GM12878 (cell line): ENCODE data around the gene VEPH1. TPM values are rescaled to one million over a fixed set of nuclear protein-coding genes. Genes with fewer than 3 reads are reported as not detected.

Source experiments
- ATAC-seq: fragments of 200-7000 bp; cut with Tn5 transposase; 3 replicates; pipeline ENCODE4 v1.9.1; 2020; ENCODE audit warnings: mild to moderate bottlenecking, moderate library complexity
- BruUV-seq: library from RNA; stranded (reverse); fragments of 400-500 nt; replicated peaks from 2 replicates; lab custom pipeline; 2021; lab: Mats Ljungman, UMichigan
- CTCF ChIA-PET: fragments of 300-600 bp; sonication (Branson Sonifier 250); formaldehyde crosslinking; extraction: SDS; loops from one replicate; lab custom pipeline; 2021; ENCODE audit warnings: inconsistent platforms; lab: Yijun Ruan, JAX
- POLR2A ChIA-PET: fragments of 350-600 bp; formaldehyde crosslinking; extraction: SDS; loops from one replicate; lab custom pipeline; 2021; ENCODE audit warnings: inconsistent platforms; lab: Charles Lee
- RAD21 ChIA-PET: fragments of 300-600 bp; sonication (Branson Sonifier 250); formaldehyde crosslinking; loops from one replicate; lab custom pipeline; 2023; ENCODE audit warnings: antibody characterized with exemption; ENCODE audit not compliant: unreplicated experiment; lab: Charles Lee
- SMC1A ChIA-PET: fragments of 300-600 bp; sonication (Branson Sonifier 250); formaldehyde crosslinking; loops from one replicate; lab custom pipeline; 2023; ENCODE audit not compliant: unreplicated experiment, uncharacterized antibody; lab: Charles Lee
- DNase-seq: peaks from one replicate; pipeline ENCODE4 v3.0.0-alpha.2; 2011; ENCODE audit warnings: low read depth, low spot score
- FAIRE-seq: peaks from 3 replicates; lab custom pipeline; 2011; peaks lifted over from hg19 to GRCh38; lab: Jason Lieb, UNC
- H2AFZ ChIP-seq: 2 replicates; pipeline ENCODE4 v1.6.0; 2011; ENCODE audit warnings: low read depth, low read length, control low read depth; ENCODE audit not compliant: control insufficient read depth
- H3K27ac ChIP-seq: 2 replicates; pipeline ENCODE4 v1.5.1; 2011; ENCODE audit warnings: control low read depth; ENCODE audit not compliant: control insufficient read depth, insufficient read depth
- H3K27me3 ChIP-seq, 2 experiments: replicated peaks in 1 of 2; 2 replicates each; pipeline versions ENCODE4 v1.6.0 to v1.6.1; 2011; ENCODE audit warnings: low read length in 1 of 2; ENCODE audit not compliant: control insufficient read depth in 2 of 2, insufficient read depth in 2 of 2
- H3K36me3 ChIP-seq, 2 experiments: 2 replicates each; pipeline ENCODE4 v1.5.1; 2011; ENCODE audit warnings: low read length in 1 of 2; ENCODE audit not compliant: control insufficient read depth in 2 of 2, insufficient read depth in 2 of 2
- H3K4me1 ChIP-seq: 2 replicates; pipeline ENCODE4 v1.6.1; 2011; ENCODE audit warnings: mild to moderate bottlenecking, low read length, moderate library complexity, mixed read lengths; ENCODE audit not compliant: control insufficient read depth, insufficient read depth
- H3K4me2 ChIP-seq: 2 replicates; pipeline ENCODE4 v1.6.0; 2011; ENCODE audit warnings: control low read depth; ENCODE audit not compliant: control insufficient read depth, insufficient read depth
- H3K4me3 ChIP-seq: fragments of 200-600 bp; sonication (generic); 2 replicates; pipeline ENCODE4 v1.5.1; 2016
- H3K79me2 ChIP-seq: 2 replicates; pipeline ENCODE4 v1.6.0; 2011; ENCODE audit warnings: low read length; ENCODE audit not compliant: control insufficient read depth, insufficient read depth
- H3K9ac ChIP-seq: 2 replicates; pipeline ENCODE4 v1.8.0; 2011; ENCODE audit warnings: low read length, control low read depth, mixed read lengths; ENCODE audit not compliant: control insufficient read depth, insufficient read depth
- H3K9me3 ChIP-seq: replicated peaks from 3 replicates; pipeline ENCODE4 v1.5.1; 2011; ENCODE audit warnings: mild to moderate bottlenecking, low read length; ENCODE audit not compliant: control insufficient read depth, insufficient read depth
- H4K20me1 ChIP-seq: 2 replicates; pipeline ENCODE4 v1.6.0; 2011; ENCODE audit not compliant: control insufficient read depth, insufficient read depth
- BACH1 ChIP-seq: fragments of 450-650 bp; IDR thresholded peaks from 2 replicates; pipeline ENCODE4 v1.6.1; 2017; ENCODE audit warnings: mild to moderate bottlenecking, borderline replicate concordance
- BRCA1 ChIP-seq: IDR thresholded peaks from 2 replicates; pipeline ENCODE4 v1.6.1; 2011; ENCODE audit warnings: low read depth, low read length, improper control_type of control experiment
- CEBPZ ChIP-seq: fragments of 150-350 bp; IDR thresholded peaks from 2 replicates; pipeline ENCODE4 v1.6.1; 2016; ENCODE audit warnings: low read depth, low read length
- ETV6 ChIP-seq, 2 experiments: fragments of 450-650 bp in 1 of 2; IDR thresholded peaks in 1 of 2; conservative IDR thresholded peaks in 1 of 2; 2 replicates each; pipeline ENCODE4 v1.6.1; 2014; ENCODE audit warnings: antibody characterized with exemption in 1 of 2, borderline replicate concordance in 1 of 2, low read depth in 1 of 2, mild to moderate bottlenecking in 1 of 2, moderate library complexity in 1 of 2
- GATAD2B ChIP-seq: fragments of 450-650 bp; conservative IDR thresholded peaks from 2 replicates; pipeline ENCODE4 v1.6.1; 2017; ENCODE audit warnings: low read depth, mild to moderate bottlenecking, moderate library complexity
- HDAC6 ChIP-seq: fragments of 200-600 bp; sonication (generic); IDR thresholded peaks from one replicate; pipeline ENCODE4 v1.8.0; 2017; ENCODE audit warnings: antibody characterized with exemption; ENCODE audit not compliant: unreplicated experiment
- SMAD5 ChIP-seq: IDR thresholded peaks from 2 replicates; pipeline ENCODE4 v1.6.1; 2016; ENCODE audit warnings: antibody characterized with exemption, low read depth
- SPI1 ChIP-seq: IDR thresholded peaks from 2 replicates; pipeline ENCODE4 v1.6.1; 2011; ENCODE audit warnings: low read depth, mild to moderate bottlenecking, low read length, moderate library complexity, borderline replicate concordance; ENCODE audit not compliant: insufficient read depth
- ZBED1 ChIP-seq: IDR thresholded peaks from 2 replicates; pipeline ENCODE4 v1.6.1; 2016; ENCODE audit warnings: borderline replicate concordance
- WGBS: methylation state at CpG from one replicate; pipeline ENCODE4 v1.1.6; 2016; ENCODE audit warnings: low lambda C conversion rate; ENCODE audit not compliant: insufficient replicate concordance, insufficient coverage; ENCODE audit errors: missing lambda C conversion rate; 5-methylcytosine and 5-hydroxymethylcytosine counted together
- in situ Hi-C: fragments of 300-500 bp; cut with MboI; formaldehyde crosslinking; loops from 9 replicates; pipeline ENCODE4 v1.14.3; 2018; ENCODE audit warnings: mixed read lengths
- intact Hi-C: fragments of 100-400 bp; cut with micrococcal nuclease; formaldehyde crosslinking; loops from one replicate; pipeline ENCODE4 v1.14.2; 2022; ENCODE audit not compliant: unreplicated experiment
- polyA plus RNA-seq, 11 experiments: library from polyadenylated mRNA; depleted of rRNA in 4 of 11; unstranded in 6 of 11; stranded (reverse) in 5 of 11; fragments of >200 nt; fragmentation: Nextera tagmentation in 4 of 11; fragmentation: Illumina TruSeq in 1 of 11; extraction: Ambion mirVana in 4 of 11; extraction: Trizol in 1 of 11; gene quantifications; 1 replicate in 1 of 11; 2 replicates in 10 of 11; pipeline versions ENCODE4 v1.2.1 to v1.2.3, GENCODE V29; 2011 to 2016; ENCODE audit warnings: inconsistent platforms in 2 of 11, missing spikeins in 2 of 11, low read depth in 1 of 11
- total RNA-seq, 4 experiments: library from RNA; depleted of rRNA in 3 of 4; stranded (reverse); fragments of >200 nt in 3 of 4; fragmentation: Illumina TruSeq in 1 of 4; extraction: Trizol in 1 of 4; gene quantifications; 2 replicates each; pipeline versions ENCODE4 v1.2.1 to v1.2.3, GENCODE V29; 2013 to 2021
- TF ChIP-seq, protein P1 (sequence below): IDR thresholded peaks from 2 replicates; pipeline ENCODE4 v1.6.1; 2012; ENCODE audit warnings: low read depth, low read length, improper control_type of control experiment

VEPH1 gene
- total and polyA plus RNA-seq, 10 of the 15 experiments (the other 5 are each of a cell fraction or from before 2014, with no cell fraction given), result 0.04 to 0.26 (median 0.17) TPM; not detected in 7

DNA sequence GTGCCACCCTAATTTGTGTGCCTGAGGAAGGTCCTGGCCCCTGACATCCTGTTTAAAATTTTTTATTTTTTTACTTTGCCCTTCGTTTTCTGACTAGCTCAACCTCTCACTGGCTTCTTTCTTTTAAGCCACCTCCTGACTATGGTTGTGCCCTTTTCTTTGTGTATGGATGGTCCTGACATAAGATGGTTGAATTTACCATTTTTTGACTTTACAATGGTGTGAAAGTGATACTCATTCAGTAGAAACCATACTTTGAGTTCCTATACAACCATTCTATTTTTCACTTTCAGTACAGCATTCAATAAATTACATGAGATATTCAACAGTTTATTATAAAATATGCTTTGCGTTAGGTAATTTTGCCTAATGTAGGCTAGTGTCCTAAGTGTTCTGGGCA lies 140.9 kb downstream of the VEPH1 start:
- H3K27ac ChIP-seq, result no peak overlapping the region
- H2AFZ ChIP-seq, result no peak overlapping the region
- H3K4me2 ChIP-seq, result no peak overlapping the region
- intact Hi-C loops, result no loop called here
- ChIA-PET RAD21 (no interaction called here), CTCF (no interaction called here), POLR2A (no interaction called here), SMC1A (no interaction called here)
- WGBS, result 47% methylated on average over 2 of the region's 2 CpGs
- H3K4me3 ChIP-seq, result no peak overlapping the region
- no peaks in the 10 kb centered on the region for H3K79me2 ChIP-seq
- no peak for DNase-seq
- H3K36me3 ChIP-seq, result no peaks in the 10 kb centered on the region
- H3K4me1 ChIP-seq, result no peaks in the 10 kb centered on the region
- TF ChIP-seq GATAD2B (no peak), BRCA1 (no peak), SMAD5 (no peak), CEBPZ (no peak), ZBED1 (no peak), SPI1 (no peak), ETV6 (conservative IDR thresholded peaks at IDR 0.05 in 1 of 2, IDR thresholded peaks at IDR 0.05 in 1 of 2; ENCODE audit: borderline replicate concordance in 1 of 2, low read depth in 1 of 2) (no peak), BACH1 (no peak), HDAC6 (no peak)
- TF ChIP-seq, protein P1, sequence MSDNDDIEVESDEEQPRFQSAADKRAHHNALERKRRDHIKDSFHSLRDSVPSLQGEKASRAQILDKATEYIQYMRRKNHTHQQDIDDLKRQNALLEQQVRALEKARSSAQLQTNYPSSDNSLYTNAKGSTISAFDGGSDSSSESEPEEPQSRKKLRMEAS, result no peak
- no peak for FAIRE-seq
- no peaks in the 10 kb centered on the region for H4K20me1 ChIP-seq
- no TSS peak for BruUV-seq
- H3K27me3 ChIP-seq, result no peaks in the 10 kb centered on the region
- in situ Hi-C loops, result no loop called here
- peak; percentile 28; the same call in 2 of the 3 replicates for ATAC-seq
- no peak overlapping the region for H3K9ac ChIP-seq
- H3K9me3 ChIP-seq, result no peaks in the 10 kb centered on the region
